Suppressor macrophage treated with lipopolysaccharide for 4 hours (primary cell): ENCODE data around the gene GPC6.

Experiments
- DNase-seq: peaks from one replicate; pipeline ENCODE4 v3.0.0-alpha.2; 2020

Gene GPC6

DNA sequence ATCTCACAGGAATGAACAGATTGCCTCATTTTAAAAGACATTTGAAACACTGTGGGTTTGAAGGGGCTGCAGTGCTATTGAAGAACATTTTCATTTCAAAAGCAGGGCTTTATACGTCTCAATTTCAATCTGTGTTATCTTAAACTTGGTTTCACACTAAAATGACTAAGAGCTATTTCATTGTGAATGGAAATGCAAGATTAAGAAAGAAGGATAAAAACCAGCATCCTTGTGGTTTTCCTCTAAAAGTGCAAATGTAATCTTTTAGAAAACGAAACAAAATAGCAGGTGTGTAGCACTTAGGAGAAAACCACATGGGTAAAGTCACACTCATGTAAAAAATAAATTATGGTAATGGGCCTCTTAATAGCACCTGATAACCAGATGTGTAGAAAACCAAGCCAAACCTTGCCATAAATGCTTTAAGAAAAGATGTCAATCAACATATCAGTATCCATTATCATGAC is 397.7 kb downstream of the GPC6 start:
- no peak for DNase-seq

- DNase-seq = no peak
These were observed 398.9 kb downstream of the GPC6 start for GRCh38 chr13:93625536-93625935.

- no peak for DNase-seq
These were observed 401.7 kb downstream of the GPC6 start for GRCh38 chr13:93628136-93628797.

DNA sequence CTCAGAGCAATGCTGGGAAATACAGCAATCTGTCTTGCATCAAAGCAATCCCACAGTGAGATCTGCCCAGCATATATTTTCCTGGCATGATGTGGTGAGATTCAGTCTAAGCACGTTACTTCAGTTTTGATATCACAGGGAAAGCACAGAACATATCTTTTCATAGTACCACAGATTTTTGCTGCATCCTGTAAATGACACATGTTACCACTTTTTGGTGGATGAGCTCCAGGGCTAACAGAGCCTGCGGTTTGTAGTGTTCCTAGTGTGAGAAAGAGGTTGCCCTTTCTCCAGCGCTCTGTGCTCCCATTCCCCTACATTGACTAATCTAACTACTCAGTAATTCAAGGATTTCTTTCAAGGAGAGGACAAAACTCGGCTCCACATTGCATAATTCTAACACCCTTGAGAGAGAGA is 409.0 kb downstream of the GPC6 start:
- DNase-seq = no peak

GRCh38 chr13:93637852-93638251 is 411.2 kb downstream of the GPC6 start:
- DNase-seq = no peak

DNA sequence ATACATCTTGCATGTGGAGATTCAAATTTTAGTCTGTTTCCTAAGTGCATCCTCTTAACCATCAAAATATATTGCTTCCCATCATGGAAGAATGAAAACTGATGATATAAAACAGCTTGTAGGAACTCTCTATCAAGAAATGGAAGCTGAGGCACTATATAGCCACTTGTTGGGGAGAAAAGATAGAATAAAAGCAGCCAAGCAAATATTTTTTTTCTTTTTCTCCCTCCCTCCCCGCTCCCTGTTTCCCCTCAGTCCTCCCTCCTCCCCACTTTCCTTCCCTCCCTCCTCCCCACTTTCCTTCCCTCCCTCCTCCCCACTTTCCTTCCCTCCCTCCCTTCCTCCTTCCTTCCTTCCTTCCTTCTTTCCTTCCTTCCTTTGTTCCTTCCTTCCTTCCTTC is 413.8 kb downstream of the GPC6 start:
- DNase-seq = no peak

DNA sequence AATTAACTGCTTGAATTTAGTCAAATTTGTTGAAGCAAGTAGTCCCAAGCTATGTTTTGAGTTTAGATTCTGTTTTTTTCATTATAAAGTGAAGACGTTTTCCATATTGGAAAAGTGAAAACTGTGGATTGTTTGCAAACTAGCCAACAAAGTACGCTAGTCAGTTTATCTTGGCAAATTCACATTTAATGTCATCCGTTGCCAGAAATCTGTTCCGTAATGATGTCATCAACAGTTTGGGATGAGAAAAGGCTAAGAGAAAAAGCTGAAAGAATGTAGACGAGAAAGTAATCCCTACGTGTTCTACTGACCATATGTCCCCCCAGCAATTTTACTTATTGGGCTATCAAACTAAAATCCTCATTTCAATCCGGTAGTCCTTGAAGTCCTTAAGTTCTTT is 419.6 kb downstream of the GPC6 start:
- DNase-seq = no peak

- DNase-seq = no peak
These were observed 422.9 kb downstream of the GPC6 start for GRCh38 chr13:93649496-93649895.

- DNase-seq = no peak
These were observed 427.2 kb downstream of the GPC6 start for GRCh38 chr13:93653776-93654175.

DNA sequence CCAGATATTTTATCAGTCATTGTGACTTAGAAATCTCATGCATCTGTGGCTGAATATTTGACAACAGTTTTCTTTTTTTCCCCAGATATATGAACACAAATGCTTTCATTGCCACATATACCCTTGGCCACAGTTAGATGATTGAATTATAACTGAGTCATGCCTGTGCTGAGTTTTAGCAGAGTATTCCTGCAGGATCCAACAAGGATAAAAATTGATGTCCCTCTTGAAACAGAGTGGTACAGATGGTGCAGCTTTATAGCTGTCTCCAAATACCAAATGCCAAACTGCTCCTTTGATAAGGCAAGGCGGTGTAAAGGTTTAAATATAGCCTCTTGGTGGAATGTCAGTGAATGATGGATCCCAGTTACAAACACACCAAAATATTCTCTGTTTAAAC is 428.5 kb downstream of the GPC6 start:
- no peak for DNase-seq

- DNase-seq = no peak
These were observed 433.9 kb downstream of the GPC6 start for GRCh38 chr13:93660391-93661063.

- DNase-seq = no peak
These were observed 444.3 kb downstream of the GPC6 start for GRCh38 chr13:93670866-93671265.

DNA sequence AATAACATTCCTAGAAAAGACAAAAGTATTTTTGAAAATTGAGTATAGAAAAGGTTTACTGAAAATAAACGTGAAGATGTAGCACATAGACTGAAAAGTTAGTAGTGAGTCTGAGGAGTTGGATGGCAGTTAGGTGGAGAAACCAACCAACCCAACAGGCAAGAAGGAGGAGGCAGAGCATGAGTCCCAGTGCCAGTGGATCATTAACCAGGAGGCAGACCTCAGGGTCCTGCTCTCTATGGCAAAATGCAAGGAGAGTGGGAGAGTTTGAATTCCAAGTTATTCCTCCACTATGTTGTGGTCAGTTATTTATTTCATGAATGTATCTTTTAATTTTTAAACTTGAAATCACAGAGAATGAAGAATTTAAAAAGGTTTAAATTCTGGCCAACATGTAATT is 446.4 kb downstream of the GPC6 start:
- DNase-seq = no peak

GRCh38 chr13:93673885-93674284 is 447.3 kb downstream of the GPC6 start:
- no peak for DNase-seq

DNA sequence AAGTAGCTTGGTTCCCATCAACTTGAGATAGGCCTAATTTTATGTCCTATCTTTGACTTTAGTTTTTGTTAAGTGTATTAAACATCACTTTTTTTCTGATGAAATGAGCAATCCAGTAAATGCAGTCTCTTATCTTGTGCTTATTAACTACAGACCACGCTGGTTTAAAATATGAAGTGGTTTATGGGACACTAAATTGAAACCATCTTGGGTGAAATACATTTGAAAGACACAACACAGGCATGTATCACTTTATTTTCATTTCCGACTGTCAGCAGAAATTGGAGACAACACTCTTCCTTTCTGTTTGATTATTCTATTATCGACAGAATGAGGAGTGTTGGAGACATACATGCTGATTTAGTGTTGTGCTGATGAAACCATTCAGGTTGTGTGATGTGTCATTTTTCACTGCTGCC is 447.7 kb downstream of the GPC6 start:
- no peak for DNase-seq

DNA sequence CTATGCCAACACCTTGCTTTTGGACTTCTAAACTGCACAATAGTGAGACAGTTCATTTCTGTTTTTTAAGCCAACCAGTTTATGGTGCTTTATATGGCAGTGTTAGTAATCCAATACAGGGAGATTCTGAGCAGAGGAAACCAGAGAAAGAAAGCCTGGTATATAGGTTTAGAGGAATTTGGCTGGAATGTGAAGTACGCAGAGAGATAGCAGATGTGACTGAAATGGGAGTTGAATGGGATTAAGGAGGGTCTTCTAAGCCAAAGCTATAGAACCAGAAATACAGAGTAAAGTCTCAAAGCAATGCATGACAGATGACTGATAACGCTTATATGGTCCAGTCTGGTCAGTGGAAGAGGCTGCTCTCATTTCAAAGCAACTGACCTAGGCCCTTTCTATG is 453.7 kb downstream of the GPC6 start:
- DNase-seq = no peak

GRCh38 chr13:93685900-93686299 is 459.3 kb downstream of the GPC6 start:
- DNase-seq = no peak

- DNase-seq = no peak
These were observed 459.8 kb downstream of the GPC6 start for GRCh38 chr13:93686399-93686798.

- no peak for DNase-seq
These were observed 460.7 kb downstream of the GPC6 start for GRCh38 chr13:93687261-93687660.

GRCh38 chr13:93689333-93689732 is 462.7 kb downstream of the GPC6 start:
- no peak for DNase-seq

GRCh38 chr13:93690139-93690538 is 463.5 kb downstream of the GPC6 start:
- DNase-seq = no peak

- no peak for DNase-seq
These were observed 471.5 kb downstream of the GPC6 start for GRCh38 chr13:93698016-93698613.

DNA sequence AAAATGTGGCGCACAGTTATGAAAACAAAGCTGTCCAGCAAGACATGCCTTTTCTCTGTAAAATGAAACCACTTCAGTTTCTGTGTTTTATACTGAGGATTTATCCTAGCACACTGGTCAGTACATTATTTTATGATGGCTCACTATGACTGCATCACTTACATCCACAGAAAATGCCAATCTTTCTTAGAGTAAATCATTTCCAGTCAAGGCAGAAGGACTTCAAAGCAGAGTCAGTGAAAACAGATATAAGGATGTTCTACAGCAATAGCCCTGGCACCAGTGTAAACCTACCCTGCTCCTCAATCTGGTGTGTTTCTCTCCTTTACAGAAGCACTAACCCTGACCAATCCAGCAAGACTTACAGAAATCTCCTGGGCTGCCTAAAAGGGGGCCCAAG is 473.5 kb downstream of the GPC6 start:
- no peak for DNase-seq

GRCh38 chr13:93708308-93709075 is 481.9 kb downstream of the GPC6 start:
- DNase-seq = no peak
